ENCODE data around the gene CAMKK1.

Gene CAMKK1

DNA sequence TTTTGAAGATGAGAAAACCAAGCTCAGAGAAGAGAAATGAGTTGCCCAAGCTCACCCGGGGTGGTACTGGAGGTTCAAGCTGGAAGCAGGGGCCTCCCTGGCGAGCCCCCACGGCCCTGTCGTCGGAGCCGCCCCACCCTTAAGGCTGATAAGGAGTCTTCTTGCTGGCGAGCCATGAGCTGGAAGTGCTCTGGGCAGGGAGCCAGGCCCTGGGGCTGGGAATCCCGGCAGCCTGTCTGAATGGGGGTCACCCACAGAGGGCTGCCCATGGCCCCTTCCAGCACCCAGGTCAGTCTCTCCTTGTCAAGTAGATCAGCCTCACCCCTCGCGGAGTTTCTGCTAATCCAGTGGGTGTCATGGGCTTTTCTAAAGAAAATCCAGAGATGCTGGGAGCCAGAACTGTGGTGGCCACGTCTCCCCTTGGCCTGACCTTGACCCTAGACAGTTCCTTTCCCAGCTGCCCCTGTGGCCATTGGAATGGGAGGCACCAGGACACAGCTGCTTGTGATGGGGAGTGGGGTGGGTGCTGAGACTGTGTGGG, 24.6 kb upstream of the CAMKK1 start:
- DNase-seq: no peak

DNA sequence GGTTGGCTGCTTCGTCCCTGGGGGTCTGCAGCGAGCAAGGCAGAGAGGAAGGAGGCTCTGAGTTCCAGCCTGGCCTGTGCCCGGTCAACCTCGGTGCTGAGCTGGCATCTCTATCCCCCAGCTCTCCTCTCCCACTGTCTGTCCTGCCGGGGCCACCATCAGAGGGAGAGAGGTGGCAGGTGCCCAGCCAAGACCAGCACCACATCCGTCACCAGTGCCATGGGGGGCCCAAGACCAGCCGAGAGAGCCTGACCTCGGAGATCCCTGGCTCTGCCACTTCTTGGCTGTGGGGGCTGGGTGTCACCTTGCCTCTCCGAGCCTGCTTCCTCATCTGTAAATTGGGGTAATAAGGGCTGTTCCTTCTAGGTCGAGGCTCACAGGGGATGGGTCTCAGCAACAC, 24.0 kb upstream of the CAMKK1 start:
- DNase-seq: no peak

- peak in 3 of 5 experiments; percentile 17 to 80 (median 44) for DNase-seq
Observed at GRCh38 chr17:3915995-3916696, 23.3 kb upstream of the CAMKK1 start, which contains the start of gene P2RX1. Gene P2RX1, minus strand, starts transcription at chr17:3916465. Its CDS starts 240 bp downstream, at chr17:3916225.

DNA sequence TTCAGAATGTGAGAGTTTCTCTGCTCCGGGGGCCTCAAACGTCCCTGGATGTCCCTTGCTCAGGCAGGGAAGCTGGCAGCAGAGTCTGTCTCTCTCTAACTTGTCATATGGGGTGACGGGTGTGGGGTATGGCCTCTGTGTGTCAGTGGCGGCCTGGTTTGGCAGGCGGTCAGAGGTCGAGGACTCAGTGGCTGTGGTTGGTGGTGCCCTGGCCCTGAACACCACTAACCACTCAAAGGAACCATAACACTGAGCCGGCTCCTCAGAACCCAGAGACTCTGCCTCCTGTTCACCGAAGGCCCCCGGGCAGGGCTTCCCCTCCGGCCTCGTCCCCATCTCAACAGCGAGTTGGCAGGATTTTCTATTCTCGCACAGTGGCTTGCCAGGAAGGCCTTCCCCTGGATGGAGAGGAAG, 22.7 kb upstream of the CAMKK1 start:
- DNase-seq: no peak

GRCh38 chr17:3914312-3914670, 21.4 kb upstream of the CAMKK1 start:
- DNase-seq: no peak

GRCh38 chr17:3913531-3914311, 20.9 kb upstream of the CAMKK1 start:
- DNase-seq: peak; percentile 62 to 78 (median 69)

DNA sequence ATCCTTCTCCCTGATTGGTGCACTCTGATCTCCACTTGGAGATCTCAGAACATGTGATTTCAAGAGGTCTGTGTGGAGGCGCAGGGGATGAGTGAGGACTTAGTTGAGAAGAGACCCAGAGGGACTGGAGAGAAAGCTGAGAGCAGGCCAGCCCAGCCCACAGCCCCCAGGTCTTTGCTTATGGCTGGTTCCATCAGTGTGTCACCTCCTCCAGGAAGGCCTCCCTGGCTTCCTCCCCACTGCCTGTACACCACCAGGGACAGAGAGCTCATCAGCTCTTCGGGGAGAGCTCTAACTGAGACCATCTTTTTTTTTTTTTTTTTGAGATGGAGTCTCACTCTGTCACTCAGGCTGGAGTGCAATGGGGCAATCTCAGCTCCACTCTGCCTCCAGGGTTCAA, 20.0 kb upstream of the CAMKK1 start:
- DNase-seq: no peak

GRCh38 chr17:3911271-3912053, 18.6 kb upstream of the CAMKK1 start:
- DNase-seq: peak in 4 of 5 experiments; percentile 32 to 90 (median 72)

- no peak for DNase-seq
Observed at GRCh38 chr17:3910420-3911270, 17.8 kb upstream of the CAMKK1 start.

- no peak for DNase-seq
Observed at GRCh38 chr17:3909257-3909656, 16.4 kb upstream of the CAMKK1 start.

GRCh38 chr17:3907483-3908216, 14.8 kb upstream of the CAMKK1 start:
- DNase-seq: no peak

GRCh38 chr17:3906881-3907280, 14.0 kb upstream of the CAMKK1 start:
- DNase-seq: no peak

- no peak for DNase-seq
Observed at GRCh38 chr17:3905017-3905520, 12.2 kb upstream of the CAMKK1 start.

DNA sequence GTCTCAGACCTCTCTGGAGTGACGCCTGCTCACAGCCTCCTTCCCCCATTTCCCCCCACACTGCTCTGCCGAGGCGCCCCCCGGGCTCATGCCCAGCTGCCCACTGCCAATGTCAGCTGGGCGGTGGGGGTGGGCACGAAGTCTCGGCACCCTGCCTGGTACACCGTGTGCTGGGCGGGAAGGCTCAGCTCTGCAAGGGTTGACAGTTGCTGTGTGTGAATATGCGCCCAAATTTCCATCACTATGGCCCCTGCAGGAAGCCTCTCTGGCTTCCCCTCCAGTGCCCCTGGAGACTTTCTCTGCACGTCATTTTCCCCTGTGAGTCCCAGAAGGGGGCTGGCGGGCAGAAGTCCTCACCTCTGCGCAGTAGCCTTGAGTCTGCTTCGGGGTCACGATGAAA, 11.6 kb upstream of the CAMKK1 start:
- no peak for DNase-seq

DNA sequence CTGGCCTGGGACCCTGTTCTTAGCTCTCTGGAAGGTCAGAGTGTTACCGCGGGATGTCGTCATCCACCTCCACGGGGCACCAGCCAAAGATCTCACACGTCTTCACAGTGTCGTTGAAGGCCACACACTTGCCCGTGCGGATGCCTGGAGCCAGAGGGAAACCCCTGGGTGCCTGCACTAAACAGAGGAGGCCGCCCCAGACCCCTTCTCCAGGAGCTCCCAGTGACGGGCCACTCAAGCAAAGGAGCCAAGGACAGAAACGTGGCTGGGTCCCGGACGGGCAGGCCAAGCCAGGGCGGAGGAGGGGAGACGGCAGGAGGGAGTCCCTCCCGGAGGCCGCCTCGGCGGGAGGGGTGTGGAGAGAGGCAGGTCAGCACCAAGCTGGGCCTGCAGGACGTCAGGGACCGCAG, 11.0 kb upstream of the CAMKK1 start:
- DNase-seq: no peak

DNA sequence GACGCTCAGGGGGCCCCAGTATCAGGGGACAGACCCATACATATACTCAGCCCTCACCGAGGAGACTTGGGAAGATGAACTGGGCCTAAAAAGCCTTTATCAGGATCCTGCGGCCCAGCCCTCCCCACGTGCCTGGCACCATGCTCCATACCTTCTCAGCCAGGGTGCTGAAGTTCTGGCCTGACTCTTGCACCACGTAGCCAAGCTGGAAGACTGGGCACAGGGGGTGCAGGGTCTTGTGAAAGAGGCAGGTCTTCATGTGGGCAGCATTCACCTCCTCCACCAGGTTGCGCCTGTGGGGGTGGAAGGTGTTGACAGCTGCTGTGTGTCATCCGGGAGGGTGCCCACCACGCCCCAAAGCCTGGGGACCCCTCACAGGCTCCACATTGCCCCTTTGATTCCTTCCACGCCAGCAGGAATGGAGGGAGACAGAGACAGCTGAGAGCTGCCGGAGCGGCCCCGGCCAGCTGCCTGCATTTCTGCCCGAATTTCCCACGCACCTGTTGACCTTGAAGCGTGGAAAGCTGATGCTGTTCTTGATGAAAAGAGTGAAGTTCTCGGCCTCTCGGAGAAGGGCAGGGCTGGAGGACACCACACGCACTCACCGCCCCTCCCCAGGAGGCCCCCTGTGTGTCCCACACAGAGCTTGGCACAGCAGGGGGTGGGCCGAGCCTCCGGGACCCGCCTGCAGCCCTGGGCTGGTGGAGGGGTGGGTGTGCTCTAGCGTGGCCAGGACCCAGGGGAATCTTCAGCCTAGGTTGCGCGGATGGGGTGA, 10.4 kb upstream of the CAMKK1 start:
- no peak for DNase-seq

DNA sequence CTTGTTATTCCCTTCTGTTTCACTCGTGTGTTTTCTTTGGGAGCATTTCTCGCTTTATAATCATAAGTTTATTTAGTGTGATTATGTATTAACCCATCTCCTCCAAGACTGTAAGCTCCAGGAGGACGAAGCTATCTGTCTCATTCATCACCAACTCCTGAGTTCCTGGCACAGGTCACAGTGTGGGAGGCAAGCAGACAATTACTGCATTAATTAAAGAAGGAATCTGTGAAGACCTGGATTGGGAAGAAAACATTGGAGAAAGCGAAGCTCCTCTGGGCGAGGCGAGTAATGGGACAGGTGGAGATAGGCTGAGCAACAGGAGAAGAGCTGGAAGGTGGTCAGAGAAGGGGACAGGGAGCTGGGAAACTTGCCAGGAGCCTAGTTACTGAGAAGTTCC, 7.8 kb upstream of the CAMKK1 start:
- DNase-seq: no peak

DNA sequence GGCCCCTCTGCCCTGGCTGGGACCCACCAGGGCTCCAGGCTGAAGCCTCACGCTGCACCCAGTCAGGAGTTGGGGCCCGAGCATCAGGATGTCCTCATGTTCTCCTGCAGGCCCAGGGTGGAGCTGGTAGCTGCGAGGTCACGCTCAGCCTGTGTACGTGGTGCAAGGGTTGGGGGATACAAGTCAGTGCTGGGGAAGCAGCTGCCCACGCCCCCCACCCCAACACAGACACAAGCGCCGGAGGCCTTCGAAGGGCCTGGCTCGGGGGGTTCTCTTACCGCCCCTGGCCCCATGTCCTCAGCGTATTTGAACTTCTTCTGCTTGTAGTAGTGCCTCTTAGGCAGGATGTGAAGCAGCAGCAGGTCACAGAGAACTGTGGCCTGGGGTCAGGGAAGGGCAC, 4.9 kb upstream of the CAMKK1 start:
- no peak for DNase-seq

DNA sequence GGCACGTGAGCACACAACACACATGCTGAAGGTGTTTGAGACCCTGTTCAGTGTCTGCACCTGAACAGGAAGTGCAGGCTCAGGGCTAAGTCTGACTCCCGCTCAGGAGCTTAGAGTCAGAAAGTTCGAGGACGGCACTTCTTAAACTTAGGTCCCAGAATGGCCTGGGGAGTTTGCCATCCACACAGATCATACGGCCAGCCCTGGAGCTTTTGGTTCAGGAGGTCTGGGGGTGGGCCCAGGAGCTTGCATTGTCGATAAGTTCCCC, 4.0 kb upstream of the CAMKK1 start:
- no peak for DNase-seq

GRCh38 chr17:3896108-3896967, 3.5 kb upstream of the CAMKK1 start:
- DNase-seq: no peak
